Glomerular endothelial cell (primary cell): ENCODE results near the gene KLHDC8B. TPM values are rescaled to one million over a fixed set of nuclear protein-coding genes. Genes with fewer than 3 reads are reported as not detected.

Experiments used
- DNase-seq: peaks from one replicate; pipeline ENCODE4 v3.0.0-alpha.2; 2011; ENCODE audit warnings: low read depth, low spot score; ENCODE audit errors: extremely low read depth
- total RNA-seq: library from RNA; depleted of rRNA; stranded (reverse); fragments of >200 nt; gene quantifications from 2 replicates; pipeline ENCODE4 v1.2.3, GENCODE V29; 2015

Gene KLHDC8B
- 98.4 and 110 TPM in 2 replicates for total RNA-seq

DNA sequence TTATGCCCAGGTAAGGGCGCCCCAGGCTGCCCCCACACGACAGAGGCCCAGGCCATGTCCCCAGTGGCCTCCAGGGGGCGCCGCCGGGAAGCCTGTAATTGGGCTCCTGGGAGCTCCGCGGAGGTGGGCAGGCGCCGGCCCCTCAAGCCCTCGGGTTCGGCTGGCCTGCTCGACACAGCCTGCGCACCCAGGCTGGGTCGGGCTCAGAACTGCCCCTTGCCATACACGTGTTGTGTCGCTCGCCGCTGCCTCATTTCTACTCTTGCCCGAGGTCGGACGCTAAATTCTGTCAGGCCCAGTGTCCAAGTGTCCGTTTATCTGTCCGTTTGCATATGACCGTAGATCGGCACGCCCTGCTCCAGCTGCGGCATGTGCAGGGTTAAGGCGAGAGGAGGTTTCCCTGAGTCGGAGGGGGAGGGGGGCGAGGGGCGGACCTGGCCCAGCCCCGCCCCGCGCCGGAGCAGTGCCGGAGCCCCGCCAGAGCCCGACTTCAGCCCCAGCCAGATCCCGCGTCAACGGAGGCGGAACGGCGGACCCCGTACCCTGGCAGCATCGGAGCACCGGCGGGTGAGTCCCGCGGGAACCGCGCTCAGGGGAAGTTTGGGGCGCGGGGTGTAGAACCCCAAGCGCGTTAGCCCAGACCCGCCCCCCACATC is at the start of gene KLHDC8B:
Gene KLHDC8B (plus strand): TSS at position 480 of the 656 bp plus-strand sequence. CDS start 1,172 bp downstream, outside the sequence.
- peak; percentile 33 for DNase-seq

GRCh38 chr3:49122022-49122421 is 49.4 kb upstream of the KLHDC8B start:
- DNase-seq, result no peak

- DNase-seq, result no peak
These were observed 48.9 kb upstream of the KLHDC8B start for GRCh38 chr3:49122451-49122850.

- DNase-seq, result no peak
These were observed 48.4 kb upstream of the KLHDC8B start for GRCh38 chr3:49122886-49123545.

DNA sequence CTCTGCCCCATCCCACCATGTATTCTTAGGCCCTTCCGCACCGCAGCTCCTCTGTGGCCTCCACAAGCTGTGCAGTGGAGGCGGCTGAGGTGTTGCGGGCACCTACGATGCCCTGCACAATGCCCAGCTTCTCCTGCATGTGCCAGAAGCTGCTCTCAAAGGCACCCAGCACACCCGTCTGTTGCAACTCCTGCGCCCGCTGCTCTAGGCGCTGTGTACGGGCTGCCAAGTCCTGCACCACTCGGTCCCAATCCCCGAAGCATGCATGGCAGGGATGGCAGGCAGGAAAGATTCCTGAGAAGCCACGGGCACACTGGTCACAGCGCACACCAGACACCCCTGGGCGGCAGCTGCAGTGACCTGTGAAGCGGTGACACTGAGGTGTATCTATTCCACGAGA is 47.7 kb upstream of the KLHDC8B start:
- no peak for DNase-seq

- no peak for DNase-seq
These were observed 47.2 kb upstream of the KLHDC8B start for GRCh38 chr3:49124203-49124602.

- DNase-seq, result no peak
These were observed 46.3 kb upstream of the KLHDC8B start for GRCh38 chr3:49124991-49125670.

DNA sequence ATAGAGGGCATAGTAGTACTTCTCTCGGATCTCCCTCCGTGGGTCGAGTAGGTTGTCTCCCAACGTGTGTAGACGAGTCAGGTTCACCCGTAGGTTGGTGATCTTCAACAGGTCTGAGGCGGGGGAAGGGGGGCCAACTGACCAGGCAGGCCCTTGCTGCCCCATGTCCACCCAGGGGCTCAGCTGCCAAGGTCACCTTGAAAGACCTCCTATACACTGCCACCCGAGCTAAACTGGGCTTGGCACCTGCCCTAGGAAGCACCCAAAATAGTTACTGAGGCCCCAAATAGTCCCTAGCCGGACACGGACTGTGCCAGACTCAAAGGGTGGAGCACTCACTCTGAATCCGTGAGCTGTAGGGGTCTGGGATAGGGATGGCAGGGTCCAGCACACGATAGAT is 40.4 kb upstream of the KLHDC8B start:
- no peak for DNase-seq

DNA sequence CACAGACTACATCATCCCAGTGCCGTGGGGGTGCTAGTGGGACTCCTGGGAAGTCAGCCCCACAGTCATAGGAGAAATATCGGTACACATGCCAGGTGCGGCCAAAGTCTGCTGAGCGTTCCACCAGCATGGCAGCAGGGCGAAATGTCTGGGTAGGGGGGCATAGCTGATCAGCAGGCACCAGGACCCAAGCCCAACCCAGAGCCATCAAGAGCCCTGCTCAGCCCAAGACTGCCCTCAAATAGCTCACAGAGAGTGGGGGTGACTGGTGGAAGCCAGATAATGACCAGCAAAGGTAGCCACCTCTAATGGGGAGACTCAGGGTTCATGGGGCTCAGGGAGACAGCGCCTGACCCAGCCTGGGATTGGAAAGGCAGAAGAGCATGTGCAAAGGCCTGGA is 39.8 kb upstream of the KLHDC8B start:
- DNase-seq, result no peak

DNA sequence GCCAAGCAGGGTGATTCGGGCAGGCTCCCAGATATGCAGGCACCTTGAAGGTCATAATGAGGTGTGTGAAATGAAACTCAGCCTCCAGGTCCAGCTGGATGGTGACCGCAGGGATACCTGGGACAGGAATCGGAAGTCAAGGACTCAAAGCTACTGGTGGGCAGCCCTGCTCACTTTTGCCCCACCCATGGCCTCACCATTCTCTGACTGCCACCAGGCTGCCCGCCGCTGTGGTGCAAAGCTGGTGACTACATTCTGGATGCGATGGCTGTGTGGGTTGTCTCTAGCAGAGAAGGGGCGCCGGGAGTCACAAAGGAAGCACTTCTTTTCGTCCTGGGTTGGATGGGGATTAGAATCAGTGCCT is 39.3 kb upstream of the KLHDC8B start:
- no peak for DNase-seq

GRCh38 chr3:49132437-49133225 is 38.8 kb upstream of the KLHDC8B start, which contains the start of gene LAMB2:
Gene LAMB2, minus strand, starts transcription at chr3:49133050. Its CDS starts 183 bp downstream, at chr3:49132867.
- peak; percentile 48 for DNase-seq

DNA sequence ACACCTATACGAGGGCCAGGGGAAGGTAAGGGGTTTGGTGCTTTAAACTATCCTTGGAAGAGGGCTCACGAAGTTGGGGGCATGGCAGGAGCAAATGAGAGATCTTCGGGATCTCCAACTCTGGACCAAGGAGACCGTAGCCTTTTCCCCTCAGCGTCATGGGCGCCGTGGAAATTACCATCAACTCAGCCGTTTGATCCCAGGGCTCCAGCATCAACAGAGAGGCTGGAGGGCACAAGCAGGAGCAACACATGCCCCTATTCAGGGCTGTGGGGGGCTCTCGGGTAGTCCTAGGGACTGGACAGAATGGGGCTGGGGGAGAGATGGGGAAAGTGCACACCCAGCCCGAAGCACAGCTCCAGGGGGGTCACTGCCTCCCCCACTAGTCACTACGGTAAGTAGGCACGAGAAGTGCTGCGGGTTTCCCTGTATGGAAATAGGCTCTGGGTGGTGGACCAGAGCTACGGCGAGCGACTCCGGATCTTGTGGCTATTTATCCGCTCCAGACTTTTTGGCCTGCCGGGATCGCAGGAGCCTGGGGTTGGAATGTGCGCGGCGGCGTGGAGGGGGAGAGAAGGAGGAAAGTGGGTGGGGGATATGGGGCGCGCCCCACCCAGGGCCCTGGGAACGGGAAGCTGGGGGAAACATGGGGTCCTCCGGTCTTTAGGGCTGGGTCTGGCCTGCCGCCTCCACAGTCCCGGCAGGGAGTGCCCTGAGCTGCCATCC is 38.0 kb upstream of the KLHDC8B start:
- DNase-seq, result no peak

GRCh38 chr3:49134471-49135265 is 36.7 kb upstream of the KLHDC8B start:
- no peak for DNase-seq

GRCh38 chr3:49135499-49135898 is 35.9 kb upstream of the KLHDC8B start:
- no peak for DNase-seq

DNA sequence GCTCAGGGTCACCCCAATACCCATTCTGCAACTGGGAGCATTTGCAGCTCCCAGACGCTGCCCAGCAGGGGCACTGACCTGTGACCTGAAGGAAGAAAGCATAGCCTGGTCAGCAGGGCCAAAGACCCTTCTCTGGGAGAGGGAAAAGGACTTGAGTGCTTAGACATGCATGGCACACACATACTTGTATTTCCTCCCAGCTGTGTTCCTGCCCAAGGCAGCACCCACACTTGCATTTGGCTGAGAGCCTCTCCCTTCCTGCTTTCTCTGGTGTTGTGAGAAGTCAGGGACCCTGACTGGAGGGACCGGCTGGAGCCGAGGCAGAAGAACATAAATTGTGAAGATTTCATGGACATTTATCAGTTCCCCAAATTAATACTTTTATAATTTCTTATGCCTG is 31.3 kb upstream of the KLHDC8B start:
- no peak for DNase-seq

DNA sequence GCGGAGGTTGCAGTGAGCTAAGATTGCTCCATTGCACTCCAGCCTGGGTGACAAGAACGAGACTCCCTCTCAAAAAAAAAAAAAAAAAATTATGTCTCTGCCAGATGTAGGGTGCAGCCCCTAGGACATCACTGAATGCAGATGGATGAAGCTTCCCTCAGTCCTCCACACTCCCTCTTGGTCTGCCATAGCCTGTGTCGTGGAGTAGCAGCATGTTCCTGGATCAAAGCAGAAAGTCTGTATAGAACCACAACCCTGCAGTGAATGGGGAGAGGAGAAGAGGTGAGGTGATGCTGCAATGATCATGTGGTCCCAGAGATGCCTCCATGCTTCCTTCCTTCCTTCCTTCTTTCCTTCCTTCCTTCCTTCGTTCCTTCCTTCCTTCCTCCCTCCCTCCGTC is 23.2 kb upstream of the KLHDC8B start:
- no peak for DNase-seq

DNA sequence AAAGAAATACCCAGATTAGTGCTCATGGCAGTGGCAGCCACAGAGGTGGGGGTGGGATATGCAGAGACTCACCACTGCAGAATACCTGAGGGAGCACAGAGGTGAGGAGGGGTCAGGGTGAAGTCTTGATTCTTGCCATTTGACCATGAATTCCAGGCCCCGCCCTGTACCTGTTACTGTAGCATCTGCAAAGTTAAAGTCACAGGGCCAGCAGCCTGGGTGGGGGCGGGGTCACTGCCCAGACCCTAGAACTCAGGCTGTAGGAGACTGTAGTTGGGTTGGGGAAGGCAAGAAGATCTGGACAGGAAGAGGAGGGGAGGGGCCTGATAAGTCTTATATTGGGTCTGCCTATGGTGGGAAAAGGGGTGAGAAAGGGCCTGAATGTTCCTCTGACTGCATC is 19.8 kb upstream of the KLHDC8B start:
- DNase-seq, result no peak

- no peak for DNase-seq
These were observed 18.0 kb upstream of the KLHDC8B start for GRCh38 chr3:49153349-49153912.

GRCh38 chr3:49157289-49157688 is 14.1 kb upstream of the KLHDC8B start:
- DNase-seq, result no peak
